Measurements from ENCODE around the gene RBM19.

The RBM19 gene

DNA sequence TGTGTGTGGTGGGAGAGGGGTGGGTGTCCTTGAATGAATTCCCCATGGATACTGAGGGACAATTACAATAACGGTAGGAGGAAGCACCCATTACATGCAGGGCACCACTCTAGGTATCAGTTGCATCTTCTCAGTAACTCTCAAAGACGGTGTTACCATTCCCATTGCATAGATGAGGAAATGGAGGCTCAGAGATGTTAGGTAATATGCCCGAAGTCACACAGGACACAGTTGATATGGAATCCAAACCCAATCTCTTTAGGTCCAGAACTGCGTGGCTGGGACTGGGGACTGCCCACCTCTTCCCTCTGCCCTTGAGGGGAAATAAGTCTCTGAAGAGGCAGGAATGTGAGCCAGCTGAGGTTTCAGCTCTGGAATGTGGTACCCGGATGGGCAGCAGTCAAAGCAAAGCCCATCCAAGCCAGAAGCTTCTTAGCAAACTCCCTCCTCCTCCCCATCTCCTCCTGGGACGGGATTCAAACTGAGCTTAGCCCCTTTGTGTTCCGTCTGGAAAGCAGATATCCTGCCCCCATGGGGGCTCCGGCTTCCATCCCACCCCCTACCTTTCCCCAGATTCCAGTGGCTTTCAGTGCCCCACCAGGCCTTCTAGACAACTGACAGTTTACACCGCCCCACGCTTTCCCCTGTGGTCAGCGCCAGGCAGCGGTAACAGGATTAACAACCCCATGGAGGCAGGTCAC lies 187.5 kb downstream of the RBM19 start:
- no peak for DNase-seq (ENCODE audit: low spot score)

DNA sequence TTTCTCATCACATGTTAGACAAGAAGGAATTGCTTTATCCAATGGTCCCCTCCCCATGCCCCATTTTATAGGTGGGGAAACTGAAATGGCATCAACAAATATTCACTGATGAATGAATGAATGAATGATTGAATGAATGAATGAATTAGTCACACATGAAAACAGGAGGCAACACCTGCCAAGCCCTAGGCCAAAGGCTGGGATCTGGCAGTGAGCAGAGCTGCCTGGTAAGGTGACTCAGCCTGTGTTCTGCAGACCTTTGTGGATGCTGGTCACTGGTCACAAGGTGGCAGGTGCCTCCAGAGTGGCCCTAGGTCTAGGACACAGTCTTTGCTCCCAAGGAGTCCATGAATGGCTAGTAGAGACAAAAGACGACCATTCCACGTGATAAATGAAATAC lies 188.4 kb downstream of the RBM19 start:
- DNase-seq (ENCODE audit: low spot score): no peak

DNA sequence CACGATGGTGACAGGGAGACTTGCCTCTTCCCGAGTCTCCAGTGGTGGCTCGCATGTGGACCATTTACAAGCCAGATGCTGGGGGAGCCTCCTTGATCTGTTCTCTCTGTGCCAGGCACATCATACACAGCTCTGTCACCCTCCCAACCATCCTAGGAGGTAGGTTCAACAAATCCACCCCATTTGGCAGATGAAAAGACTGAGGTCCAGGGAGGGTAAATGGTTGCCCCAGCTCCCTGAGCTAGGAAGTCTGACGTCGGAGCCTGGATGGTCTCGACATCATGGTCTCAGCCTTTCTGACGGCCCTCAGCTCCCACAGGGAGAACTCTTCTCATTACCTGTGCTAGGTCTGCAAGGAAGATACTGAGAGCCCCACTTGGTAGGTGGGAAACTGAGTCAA lies 189.6 kb downstream of the RBM19 start:
- no peak for DNase-seq (ENCODE audit: low spot score)

DNA sequence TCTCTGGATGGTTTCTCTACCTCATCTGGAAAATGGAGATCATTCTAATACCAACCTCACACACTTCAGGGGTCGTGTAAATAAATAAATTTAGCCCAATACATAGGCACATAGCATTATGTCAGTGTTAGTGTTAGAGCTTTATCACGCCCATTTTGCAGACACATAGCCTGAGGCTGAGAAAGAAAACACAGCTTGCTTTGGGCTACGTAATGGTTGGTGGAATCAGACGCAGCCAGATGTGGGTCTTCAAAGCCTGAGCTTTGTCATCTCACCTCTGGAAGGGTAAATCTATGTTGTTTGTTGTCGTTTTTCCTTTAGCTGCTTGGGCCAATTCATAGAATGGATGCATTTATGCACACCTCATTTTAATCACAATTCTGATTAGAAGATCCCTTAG lies 191.6 kb downstream of the RBM19 start:
- no peak for DNase-seq (ENCODE audit: low spot score)

DNA sequence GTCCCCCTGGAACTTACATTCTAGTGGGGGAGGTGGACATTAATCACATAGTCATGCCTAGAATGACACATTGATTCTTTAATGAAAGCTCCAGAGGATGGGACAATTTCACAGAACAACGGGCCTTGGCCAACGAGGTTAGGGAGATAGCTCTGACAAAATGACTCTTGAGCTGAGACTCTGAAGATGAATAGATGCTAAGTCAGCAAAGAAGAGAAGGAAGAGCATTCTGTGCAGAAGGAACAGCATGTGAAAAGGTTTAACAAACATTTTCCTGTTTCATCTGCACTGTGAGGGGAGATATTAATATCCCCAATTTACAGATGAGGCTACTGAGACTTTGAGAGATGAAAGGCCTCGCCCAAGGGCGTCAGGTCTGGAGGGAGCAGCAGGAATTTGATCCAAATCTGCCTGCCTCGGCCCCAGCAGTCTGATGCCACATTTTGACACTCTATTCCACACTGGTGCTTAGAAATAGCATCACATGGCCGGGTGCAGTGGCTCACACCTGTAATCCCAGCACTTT lies 193.6 kb downstream of the RBM19 start:
- DNase-seq (ENCODE audit: low spot score): no peak

DNA sequence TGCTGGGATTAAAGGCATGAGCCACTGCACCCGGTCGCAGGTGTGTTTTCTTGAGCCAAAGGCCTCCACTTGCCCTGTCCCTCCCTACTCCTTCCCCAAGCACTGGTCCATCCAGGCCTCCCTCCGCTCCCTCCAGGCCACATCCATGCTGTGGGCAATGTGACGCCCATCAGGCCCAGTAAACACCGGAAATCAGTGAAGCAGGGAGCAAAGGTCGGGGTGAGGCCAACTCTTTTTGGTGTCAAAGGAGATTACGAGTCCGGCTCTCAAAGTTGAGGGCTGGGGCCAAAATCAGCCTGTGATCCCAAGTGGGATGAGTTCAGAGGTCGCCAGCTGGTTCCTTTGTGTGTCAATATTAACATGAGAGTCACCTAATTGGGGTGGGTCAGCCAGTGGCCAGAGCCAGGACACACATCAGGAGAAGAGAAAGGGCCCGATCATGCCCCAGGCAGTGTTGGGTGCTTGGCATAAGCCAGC lies 195.7 kb downstream of the RBM19 start:
- DNase-seq (ENCODE audit: low spot score): no peak

DNA sequence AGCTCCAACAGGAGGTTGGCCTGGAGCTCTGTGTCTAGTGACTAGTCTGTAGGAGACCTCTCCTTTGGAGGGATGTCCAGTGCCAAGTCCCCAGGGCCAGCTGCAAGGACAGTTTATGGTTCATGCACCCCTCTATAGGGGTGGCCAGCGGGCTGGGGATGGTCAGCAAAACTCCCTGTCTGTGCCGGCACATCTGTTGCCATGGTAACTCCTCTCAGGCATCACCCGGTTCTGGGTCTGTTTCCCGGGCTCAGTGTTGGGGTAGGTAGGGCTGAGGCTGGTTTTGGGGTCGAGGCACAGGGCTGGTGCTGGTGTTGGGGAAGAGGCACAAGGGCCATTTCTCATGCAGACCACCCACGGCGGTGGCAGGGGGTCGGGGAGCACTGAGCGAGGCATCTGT lies 196.8 kb downstream of the RBM19 start:
- no peak for DNase-seq (ENCODE audit: low spot score)

DNA sequence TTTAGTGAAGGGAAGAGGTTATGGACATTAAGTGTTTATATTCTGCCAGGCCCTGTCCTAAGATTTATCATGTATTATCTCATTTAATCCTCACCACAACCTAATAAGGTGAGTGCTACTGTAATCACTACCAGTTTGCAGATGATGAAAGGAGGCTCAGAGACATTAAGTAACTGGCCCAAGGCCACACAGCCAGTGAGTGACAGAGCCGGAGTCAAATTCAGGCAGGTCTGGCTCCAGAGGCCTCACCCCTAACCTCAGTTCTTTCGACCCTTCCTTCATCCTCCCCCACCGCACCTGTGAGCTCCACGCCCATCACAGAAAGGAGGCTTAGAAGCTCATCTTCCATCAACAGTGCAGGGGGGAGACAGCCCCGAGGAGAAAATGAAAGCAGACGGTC lies 197.3 kb downstream of the RBM19 start:
- DNase-seq (ENCODE audit: low spot score): no peak

DNA sequence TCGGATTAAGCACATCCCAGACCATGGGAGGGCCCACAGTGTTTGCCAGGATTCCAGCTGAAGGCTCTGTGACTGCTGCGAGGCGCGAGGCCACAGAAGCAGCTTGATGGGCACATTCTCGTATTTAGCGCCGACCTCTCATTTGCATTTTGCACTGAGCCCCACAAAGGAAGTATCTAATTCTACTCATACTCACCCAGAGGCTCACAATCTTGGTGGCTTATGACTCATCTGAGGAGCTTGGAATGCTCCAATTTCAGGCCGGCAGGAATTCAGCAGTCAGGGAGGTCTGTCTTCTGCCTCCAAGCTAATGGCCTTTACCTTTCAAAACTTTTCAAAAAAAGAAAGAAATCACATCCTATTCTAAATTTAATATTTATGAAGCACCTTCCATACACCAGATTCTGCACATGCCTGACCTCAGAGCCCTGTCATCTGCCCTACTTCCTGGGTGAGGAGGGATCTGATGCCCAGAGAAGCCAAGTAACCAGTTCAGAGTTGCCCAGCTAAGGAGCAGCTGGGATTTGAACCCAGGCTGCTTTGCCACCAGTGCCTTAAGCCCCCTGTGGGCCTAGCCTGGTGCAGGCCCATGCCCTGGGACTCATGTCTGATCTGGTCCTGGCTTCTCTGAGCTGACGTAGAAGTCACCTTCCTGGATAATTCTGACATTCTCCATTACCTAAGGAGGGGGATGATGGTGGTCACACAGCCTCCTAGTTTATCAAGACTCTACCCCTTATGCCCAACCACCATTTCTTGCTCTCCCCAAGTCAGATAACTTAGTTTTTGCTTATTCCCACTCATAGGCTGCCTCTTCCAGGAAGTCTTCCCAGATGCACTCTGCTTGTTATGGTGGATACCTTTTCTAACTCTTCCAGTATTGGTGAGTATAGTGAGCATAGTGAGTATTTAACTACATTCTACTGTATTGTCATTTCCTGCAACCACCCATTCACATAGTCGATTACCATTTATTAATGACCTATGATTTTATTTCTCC lies 198.9 kb downstream of the RBM19 start:
- no peak for DNase-seq (ENCODE audit: low spot score)

Measured in pons (tissue), 1 donor.